HG02970 (cell line): ENCODE measurements around the gene SCNN1A.
"Not testable (repeated sequence)": the region's sequence is repeated elsewhere in the genome, so short reads cannot be mapped to it uniquely, and the experiment has no call there.

Source experiments
- ATAC-seq: cut with Tn5 transposase; IDR thresholded peaks from one replicate; pipeline ENCODE4 v1.9.1; 2021; ENCODE audit warnings: mild to moderate bottlenecking, moderate library complexity, moderate number of reproducible peaks; ENCODE audit not compliant: unreplicated experiment, low FRiP score

The SCNN1A gene

DNA sequence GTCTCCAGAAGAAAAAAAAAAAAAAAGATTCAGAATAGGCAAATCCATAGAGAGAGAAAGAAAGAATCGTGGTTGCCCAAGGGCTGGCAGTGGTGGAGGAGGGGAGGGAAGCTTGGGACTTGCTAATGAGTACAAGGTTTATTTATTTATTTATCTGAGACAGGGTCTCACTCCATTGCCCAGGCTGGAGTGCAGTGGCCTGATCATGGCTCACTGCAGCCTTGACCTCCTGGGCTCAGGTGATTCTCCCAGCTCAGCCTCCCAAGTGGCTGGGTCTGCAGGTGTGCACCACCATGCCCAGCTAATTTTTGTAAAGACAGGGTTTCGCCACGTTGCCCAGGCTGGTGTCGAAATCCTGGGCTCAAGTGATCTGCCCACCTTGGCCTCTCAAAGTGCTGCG, 23.7 kb downstream of the SCNN1A start:
- no peak for ATAC-seq

DNA sequence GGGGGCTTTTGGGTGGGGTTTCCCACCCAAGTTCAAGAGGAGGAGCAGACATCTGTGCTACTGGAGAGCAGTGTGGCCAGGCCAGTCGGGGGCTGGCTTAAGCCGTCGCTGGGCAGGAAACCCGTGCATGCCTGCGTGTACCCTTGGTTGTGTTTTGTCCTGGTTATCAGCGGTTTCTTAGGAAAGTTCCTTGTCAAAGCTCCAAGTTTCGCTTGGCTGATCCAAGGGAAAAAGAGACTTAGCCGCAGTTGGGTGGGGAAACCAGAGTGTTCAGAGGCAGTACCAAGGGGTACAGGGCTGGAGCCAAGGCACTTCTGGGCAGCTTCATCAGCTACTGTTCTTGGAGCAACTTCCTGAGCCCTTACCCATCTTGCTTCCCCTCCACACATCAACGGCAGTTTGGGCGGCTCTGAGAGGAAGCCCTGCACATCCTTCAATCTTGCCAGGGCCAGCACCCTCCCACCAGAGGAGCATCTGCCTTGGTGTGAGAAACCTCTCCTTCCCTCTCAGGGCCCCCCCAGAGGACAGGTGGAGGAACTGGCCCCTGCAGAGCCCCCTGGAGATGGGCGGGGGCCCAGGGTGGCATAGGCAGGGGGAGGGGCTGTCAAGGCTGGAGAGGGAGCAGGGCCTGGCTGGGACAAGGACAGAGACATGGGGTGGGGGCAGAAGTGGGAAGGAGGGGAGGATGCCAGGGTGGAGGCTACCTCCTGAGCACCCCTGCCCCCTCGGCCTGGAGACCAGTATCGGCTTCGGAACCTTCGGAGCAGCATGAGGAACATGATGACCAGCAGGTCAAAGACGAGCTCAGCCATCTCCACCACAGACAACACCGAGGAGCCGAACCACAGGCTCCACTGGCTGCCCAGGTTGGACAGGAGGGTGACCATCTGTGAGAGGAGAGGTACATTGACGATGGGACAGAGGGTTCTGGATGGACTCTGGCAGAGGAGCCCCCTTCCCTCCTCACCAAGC, 27.7 kb downstream of the SCNN1A start:
- ATAC-seq: no peak

DNA sequence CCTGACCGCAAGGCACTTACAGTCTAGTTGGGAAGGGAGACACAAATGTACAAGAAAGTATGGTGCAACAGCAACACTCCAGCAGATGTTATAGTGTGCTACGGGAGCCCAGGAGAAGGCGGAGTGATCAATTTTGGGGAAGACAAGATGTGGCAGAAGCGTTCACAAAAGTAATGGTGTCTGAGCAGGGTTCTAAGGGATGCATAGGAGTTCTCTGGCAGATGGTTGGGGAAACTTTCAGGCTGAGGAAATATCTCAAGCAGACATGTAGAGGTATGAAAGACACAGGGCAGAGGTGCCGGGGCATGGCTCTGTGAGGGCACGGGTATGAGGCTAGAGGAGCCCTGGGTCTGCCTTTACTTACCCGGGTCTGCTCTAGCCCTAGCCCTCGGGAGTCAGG, 28.4 kb downstream of the SCNN1A start:
- ATAC-seq: no peak

DNA sequence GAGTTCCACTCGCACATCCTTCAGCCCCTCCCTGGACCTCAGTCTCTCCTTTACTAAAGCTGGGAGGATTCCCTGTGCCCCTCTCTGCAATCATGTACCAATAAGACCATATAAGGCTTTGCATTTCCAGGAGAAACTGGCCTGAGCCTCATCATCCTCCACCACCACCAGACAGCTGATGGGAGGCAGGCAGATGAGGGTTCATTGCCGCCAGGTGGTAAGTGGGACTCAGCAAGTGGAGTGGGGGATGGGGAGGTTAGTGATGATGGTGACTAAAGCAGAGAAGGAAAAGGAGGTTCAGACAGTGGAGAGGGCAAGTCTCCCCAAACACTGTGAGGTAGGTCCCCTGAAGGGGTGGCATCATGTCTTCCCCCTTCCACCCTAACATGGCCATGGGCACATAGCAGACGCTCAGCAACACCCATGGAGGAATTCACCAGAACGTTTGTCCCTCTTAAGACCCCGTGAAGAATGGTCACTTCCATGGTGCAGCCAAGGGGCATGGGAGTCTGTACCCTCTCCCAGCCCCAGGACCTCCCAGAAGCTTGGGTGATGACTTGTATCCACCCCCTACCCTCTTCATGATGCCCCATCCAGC, 29.0 kb downstream of the SCNN1A start:
- no peak for ATAC-seq

DNA sequence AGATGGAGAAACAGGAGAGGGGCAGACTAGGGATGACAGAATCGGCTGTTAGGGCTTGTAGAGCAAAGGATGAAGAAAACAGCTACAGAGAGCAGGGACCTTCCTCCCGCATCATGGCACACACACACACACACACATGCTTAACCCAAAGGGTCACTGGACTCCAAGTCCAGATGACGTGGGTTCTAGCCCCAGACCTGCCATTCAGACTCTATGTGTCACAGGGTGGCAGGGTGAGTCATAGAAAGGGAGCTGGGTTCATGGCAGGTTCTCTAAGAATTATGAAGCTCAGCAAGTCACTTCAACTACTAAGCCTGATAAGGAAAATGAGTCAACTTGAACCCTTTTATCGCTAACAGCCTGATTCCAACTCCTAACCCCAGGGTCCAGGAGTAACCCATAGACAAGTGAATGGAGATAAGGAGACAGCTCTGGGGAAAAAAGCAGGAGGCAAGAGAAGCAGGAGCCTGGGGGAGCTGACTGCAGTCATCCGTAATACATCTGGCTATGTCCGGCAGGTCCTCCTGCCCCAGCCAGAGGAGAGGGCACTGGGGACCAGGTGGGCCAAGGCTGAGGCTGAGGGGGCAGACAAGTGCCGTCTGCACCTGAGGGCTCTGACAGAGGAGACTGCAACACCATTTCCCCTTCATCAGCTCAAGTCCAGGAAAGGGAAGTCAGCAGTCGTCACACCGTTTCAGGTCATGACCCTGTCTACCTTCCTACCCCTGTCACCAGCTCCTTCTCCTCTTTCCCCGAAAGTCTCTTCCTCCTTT, 29.9 kb downstream of the SCNN1A start:
- no peak for ATAC-seq

DNA sequence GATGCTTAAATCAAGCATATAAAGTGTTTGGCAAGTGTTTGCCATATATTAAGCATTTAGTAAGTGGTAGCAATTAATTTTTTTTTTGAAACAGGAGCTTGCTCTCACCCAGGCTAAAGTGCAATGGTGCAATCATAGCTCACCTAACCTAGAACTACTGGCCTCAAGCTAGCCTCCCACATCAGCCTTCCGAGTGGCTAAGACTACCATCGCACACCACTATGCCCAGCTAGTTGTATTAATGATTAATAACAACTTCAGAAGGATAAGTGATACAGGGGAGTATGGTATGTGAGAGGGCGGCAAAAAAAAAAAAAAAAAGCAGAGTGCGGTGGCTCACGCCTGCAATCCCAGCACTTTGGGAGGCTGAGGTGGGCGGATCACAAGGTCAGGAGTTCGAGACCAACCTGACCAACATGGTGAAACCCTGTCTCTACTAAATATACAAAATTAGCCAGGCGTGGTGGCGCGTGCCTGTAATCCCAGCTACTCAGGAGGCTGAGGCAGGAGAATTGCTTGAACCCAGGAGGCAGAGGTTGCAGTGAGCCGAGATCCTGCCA, 31.2 kb downstream of the SCNN1A start:
- not testable (repeated sequence) for ATAC-seq

DNA sequence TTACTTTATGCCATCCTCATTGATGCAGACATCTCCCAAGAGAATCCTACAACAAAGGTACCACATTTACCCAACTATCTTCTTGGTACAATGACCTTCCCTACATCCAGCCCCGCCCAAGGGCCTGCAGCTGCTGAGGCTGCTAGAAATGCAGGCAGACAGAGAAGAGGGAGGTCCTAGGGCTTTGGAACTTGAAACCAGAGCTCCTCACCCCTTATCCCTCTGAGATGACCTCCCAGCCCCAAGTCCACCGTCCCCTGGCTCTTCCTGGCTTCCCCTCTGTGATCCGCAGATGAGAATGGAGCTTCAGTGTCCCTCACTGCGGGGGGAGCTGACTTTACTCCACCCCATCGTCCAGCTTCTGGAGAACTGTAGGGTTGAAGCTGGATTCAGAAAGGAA, 31.8 kb downstream of the SCNN1A start:
- no peak for ATAC-seq

DNA sequence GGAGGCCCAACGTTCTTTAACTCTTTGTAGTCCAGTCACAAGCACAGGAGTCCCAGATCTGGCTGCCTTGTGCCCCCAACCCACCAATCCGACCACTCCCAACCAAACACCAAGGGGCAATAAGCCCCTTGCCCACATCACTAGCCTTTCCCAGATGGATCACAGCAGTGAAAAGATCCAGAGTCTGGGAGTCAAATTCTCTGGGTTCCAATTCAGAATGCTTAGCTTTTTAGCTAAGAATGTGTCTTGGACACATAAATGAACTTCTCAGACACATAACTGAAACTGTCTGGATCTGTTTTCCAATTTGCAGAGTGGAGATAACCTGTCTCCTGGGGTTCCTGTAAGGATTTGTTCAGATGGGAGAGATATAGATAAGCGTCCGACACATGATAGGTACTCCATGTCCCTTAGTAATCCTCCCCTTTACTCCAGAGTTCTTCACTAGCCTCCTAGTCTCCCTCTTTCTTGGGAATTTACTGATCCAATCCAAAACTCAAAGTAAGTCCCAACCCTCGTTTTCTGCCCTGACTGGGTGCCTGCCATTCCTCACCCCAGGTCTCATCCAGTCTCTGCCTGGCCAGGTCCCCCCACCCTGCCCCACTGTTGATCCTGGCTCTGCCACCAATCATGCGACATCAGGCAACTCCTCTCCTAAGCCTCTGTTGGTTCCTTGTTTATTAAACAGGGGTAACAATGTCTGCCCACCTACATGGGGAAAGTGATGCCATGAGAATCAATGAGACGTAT, 33.0 kb downstream of the SCNN1A start:
- no peak for ATAC-seq

DNA sequence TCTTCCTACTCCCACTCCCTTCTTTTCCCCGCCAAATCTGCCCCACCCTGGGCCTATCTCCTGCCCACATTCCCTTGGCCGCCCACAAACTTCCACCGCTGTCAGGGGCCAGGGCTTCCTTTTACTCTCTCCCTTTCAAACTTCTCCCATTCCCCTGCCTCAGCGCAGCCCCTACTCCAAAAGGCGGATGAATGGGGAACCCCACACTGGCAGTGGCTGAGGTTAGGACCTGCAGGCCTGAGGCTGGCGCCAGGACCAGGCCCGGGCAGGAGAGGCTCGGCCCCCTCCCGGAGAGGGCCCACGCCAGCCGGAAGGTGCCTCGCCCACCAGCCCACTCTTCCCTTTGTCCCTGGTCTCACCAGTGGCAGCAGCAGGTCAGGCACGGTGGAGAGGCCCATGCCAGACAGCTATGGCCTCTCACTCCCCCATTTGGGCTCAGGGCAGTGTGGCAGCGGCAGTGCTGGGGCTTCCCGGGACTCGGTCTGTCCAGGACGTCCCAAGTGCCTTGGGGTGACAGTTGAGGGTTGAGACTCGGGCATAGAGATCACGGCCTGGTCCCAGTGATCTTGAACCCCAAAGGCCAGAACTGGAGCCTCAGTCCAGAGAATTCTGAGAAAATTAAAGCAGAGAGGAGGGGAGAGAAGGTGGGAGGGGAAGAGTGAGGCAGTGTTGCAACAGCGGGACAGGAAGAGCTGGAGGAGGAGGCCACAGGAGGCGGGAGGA, 33.8 kb downstream of the SCNN1A start, which contains the start of gene TNFRSF1A:
Gene TNFRSF1A, minus strand, starts transcription at position 660 of the 723 bp plus-strand sequence. Its CDS starts 262 bp downstream, at position 398.
- ATAC-seq: no peak

DNA sequence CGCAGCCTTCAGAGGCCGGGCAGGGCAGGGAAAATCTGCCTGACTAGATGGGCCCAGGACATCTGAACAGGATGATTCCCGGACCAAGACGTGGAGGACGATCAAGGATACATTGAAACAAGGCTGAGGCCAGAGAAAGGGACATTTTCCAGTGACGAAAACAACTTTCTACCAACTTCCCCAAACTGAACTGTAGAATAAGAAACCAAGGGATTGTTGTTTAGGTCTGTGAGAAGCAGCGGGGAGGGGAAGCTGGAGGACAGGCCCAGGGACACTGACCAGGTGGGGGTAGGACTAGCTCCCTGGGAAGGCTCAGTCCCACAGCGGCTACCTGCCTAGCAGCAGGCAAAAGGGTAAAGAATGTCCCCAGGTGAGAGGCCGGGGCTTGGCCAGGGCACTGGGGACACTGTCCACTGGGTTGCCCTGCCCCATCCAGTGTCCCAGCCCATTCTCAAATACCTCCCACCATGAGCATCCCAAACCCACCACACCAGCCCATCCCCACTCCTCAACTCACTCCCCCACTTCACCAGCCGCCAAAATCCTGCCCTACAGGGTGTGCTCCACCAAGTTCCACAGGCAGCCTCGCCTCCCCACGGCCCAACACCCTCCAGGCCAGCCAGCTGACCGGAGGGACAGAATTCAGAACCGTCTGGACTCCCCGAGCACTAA, 34.5 kb downstream of the SCNN1A start:
- no peak for ATAC-seq

DNA sequence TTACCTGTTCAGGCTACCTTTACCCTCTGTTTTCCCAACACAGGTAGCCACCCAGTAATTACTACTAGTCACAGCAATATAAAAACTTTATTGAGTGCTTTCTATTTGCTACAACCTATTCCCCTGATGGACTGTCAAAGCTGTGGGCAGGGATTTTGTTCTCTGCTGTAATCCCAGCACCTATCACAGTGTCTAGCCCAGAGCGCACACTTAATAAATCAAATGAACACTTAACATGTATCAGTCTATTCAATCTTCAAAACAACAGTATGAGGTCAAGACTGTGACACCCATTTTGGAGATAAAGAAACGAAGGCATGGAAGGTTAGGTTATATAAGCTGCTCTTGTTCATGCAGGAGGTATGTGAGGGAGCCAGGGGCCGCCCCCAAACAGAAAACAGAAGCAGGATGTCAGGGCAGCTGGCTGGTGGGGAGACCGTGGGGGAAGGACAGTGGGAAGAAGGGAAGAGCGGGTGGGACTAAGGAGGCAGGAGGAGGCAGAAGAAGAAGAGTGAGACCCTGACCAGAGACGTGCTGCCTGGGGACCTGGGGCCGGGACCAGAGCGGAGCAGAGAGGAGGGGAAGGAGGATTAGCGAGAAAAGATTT, 35.2 kb downstream of the SCNN1A start:
- ATAC-seq: no peak

DNA sequence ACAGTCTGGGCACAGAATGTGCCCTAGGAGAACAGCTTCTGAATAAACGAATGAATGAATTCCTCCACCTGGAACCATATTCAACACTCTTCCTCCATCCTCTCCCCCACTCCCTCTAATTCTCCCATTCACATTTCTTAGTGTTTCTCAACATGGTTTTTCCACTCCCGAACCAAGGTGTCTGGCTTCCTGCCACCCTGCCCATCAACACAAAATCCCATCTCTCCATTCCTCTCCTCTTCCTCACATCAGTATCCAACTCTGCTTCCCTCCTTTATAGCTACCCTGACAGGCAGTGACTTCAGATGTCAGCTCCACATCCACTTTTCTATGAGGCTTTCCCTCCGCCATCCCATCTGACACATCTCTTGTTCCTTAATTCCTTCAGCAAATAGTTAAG, 36.4 kb downstream of the SCNN1A start:
- ATAC-seq: no peak

DNA sequence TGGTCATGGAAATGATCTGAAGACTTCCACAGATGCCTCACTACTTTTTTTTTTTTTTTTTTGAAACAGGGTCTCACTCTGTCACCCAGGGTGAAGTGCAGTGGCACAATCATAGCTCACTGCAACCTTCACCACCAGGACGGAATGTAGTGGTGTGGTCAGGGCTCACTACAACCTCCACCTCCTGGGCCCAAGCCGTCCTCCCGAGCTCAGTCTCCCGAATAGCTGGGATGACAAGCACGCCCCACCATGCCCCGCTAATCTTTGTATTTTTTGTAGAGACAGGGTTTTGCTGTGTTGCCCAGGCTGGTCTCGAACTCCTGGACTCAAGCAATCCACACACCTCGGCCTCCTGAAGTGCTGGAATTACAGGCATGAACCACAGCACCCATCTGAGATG, 36.8 kb downstream of the SCNN1A start:
- not testable (repeated sequence) for ATAC-seq

DNA sequence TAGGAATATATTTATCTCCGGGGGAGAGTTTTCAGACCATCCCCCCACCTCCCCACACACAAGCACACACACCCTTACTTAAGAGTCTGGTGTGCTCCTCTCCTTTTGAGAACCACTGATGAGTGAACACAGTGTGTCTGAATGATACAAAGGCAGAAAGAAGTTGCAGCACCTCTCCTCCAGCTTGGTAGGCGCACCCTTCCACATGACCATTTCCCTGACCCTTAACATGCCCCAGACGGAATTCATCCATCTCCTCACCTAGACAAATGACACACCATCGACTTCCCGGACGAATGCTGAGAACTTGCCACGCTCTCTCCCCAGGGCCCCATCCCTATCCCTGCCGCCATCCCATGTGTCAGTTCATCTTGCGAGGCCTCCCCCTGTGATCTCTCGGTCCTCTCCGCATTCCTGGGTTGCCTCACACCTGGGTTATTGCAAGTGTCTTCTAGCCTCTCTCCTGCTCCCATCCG, 37.4 kb downstream of the SCNN1A start:
- ATAC-seq: no peak

DNA sequence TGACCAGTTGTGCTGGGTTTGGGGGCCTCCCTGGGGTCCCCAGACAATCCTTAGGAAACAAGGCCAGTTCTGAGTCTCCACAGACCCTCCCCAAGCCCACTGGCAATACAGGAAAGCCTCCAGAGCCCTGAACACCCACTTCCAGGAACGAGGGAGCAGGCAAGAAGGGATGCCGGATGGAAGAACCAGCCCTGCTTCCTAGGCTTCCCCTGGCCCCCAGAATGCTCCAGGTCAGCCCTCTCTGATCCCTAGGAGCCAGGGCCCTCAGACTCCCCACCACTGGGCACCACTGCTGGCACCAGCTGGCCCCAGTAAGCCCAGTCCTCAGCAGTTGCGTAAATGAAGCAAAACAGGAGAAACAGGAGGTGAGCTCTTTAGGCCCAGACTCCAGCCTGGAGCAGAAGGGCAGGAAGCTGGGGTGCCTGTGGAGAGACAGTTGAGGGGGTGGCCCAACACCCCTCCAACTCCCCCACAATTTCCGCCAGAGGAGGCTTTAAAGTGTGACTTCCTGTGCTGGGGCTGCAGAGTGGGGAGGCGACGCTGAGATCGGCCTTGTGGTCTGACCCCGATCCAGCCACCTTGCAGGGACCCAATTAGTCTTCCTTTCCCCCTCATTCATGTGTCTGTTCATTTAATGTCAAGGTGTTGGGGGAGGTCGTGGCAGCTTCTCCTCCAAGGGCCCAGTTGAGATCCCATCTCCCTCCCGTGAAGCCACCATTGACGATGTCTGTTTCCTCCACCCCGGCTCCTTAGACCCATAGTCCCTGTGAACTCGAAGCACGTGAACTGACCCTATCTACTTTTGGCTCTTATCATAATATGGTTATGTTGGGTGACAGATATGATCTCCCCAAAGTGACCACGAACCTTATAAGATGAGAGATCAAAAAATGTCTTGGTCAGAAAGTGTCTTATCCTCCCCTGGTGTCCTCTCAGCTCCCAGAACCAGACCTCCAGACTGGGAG, 38.2 kb downstream of the SCNN1A start:
- no peak for ATAC-seq

DNA sequence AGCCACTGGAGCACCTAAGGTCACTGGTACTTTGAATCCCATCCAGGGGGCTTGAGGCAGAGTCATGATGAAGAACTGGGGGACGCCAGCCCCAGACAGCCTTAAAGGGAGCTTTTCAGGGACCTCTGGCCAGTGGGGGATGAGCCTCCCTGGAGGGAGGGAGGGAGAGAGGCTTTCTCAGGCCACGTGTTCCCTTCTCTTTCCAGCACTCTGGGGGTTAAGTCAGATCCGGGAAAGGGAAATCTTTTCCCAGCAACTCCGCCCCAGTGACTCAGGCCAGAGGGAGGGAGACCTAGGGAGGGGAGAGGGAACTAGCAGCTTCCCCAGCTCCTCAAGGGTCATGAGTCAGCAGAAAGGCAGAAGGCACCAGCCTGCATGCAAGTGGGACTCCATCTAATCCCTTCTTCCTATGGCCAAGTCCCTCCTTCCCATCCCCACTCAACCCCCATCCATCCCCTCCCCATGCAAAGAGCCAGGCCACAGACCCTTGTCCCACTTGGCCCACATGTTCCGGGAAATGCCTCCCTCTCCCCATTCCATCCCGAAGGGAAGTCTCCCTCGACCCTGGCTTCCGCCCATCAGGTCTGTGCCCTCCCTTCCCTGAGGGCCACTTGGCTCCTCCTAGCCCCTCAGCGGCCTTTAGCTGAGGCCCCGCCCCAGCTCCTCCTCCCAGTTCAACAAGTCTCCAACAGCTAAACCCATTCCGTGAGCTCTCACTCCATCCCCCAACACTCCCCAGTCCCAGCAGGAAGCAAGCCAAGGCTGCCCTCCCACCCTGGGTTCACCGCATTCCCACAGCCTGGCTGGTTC, 39.1 kb downstream of the SCNN1A start:
- ATAC-seq: no peak
